NCI-H1092 (cell line): ENCODE measurements around the gene POU2F1.

ENCODE experiments used
- DNase-seq: peaks from one replicate; lab custom pipeline; 2025; lab: John Stamatoyannopoulos, UW

The POU2F1 gene

GRCh38 chr1:167367705-167368104 lies 147.0 kb downstream of the POU2F1 start:
- no peak for DNase-seq

DNA sequence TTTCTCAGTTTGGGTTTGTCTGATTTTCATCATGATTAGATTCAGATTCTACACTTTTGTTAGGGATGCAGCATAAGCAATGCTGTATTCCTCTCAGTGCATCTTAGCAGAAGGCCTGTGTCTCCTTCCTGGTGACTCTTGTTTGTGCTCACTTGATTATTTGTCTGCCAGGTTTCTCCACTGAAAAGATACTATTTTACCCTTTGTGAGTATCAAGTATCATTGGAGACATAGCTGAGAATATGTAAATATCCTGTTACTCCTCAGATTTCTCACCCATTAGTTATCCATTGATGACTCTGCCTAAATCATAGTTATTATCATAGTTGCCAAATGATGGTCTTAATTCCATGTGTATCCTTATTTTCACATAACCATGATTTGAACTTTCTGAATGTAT lies 148.5 kb downstream of the POU2F1 start:
- no peak for DNase-seq

DNA sequence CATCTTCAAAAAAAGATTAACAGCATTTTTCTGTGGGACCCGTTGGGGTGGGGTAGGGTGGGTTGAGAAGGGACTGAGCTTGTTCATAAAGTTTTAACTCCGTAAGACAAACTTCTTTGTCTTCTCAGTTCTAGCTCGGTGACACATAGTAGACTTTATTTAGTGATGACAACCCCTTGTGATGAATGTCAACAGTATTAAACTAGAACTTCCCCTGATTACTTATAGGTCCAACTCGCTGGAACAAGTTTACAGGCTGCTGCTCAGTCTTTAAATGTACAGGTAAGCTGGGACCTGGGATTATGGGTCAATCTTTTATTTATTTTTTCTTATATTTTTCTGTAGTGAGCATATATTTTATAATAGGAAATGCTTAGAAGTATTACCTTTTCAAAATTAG lies 149.2 kb downstream of the POU2F1 start:
- no peak for DNase-seq

- peak; percentile 16 for DNase-seq
Observed at GRCh38 chr1:167371030-167371429, 150.3 kb downstream of the POU2F1 start.

DNA sequence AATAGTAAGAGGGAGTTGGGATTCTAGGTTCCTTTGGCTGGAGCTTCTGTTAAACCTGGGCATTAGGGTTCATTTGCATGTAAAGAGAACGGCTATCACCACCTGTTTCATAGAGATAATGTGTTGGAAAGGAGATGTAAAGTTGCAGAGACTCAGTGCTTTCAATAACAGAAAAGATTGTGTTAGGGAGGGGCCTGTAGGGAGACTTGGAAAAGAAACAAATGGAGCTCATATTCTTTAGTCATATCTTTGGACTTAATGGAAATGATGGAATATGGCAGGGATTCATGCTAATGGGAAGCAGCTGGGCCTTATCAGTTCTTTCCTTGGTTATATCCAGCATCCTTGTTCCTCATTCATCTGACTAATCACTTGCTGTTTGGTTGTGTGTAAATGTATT lies 152.7 kb downstream of the POU2F1 start:
- no peak for DNase-seq

DNA sequence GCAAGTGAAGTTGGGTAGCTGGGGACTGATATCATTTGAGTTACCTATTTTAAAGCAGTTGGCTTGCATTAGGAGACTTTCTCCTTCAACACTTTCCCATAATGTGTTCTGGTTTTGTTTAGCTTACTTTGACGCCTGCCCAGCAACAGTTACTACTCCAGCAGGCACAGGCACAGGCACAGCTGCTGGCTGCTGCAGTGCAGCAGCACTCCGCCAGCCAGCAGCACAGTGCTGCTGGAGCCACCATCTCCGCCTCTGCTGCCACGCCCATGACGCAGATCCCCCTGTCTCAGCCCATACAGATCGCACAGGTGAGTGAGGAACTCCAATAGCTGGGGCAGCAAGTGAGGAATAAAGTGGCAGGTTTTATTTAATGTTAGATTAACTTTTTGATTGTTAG lies 153.3 kb downstream of the POU2F1 start:
- no peak for DNase-seq

- DNase-seq = no peak
Observed at GRCh38 chr1:167375949-167376348, 155.3 kb downstream of the POU2F1 start.

DNA sequence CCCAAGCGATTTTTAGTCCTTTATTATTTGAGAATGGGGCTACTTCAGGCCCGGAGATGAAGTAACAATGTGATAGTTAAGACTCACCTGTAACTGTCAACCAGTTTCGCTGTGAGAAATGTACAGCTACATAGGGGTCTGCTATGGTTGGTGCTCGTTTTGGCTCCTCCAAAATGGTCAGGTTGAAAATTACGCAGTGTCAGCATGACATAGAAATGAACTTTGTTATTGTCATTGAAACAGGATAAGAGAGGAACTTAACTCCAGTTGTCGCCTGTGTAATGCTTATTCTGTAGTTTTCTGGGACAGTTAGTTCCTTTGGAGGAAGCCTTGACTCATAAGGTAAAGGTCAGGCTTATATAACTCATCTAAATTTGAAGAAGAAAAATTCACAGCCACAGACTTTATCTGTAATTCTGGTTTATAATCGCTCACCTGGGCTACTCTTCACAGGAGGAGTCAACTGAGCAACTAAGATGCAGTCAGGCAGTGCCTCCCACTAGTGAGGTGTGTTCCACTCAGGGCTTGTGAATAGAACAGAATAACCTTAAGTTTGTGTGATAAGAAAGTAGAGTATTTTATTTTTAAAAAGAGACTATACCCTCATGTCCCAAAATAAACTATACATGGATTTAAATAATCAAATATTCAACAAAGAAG lies 166.7 kb downstream of the POU2F1 start:
- DNase-seq = no peak

- DNase-seq = no peak
Observed at GRCh38 chr1:167388976-167389375, 168.3 kb downstream of the POU2F1 start.

GRCh38 chr1:167392200-167392696 lies 171.6 kb downstream of the POU2F1 start:
- DNase-seq = no peak

GRCh38 chr1:167400359-167400953 lies 179.8 kb downstream of the POU2F1 start:
- DNase-seq = no peak

- DNase-seq = peak; percentile 21
Observed at GRCh38 chr1:167401260-167401873, 180.7 kb downstream of the POU2F1 start.

DNA sequence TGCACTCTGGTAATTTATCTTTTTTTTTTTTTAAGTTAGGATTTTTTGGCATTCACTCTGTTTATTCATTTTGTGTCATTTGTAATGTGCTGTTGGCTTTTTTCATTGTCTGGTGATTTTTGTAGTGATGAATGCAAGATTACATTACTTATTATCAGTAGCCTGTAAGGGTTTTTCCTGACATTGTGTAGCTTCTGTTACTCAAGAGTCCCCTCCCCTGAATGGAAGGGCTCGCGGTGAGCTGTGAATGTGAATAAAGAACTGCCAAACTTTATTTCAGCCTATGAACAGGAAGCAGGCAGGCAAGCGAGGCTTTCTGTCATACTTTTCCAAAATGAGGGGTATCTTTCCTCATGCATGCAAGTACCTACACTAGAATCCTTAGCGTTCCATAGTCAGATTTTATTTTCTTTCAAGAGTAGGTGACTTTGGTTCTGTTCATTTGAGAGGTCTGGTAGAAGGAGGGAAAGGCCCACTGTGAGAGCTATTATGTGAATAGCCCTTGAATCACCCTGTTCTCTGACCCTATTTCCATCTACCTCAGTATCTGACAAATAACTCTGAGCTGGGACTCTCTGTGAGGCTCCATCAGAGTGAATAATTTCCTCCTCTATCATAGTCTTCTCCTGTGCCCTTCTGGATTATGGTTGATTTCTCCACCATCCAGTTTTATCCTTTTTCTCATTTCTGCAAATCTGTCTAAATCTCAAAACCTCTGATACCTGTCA lies 183.6 kb downstream of the POU2F1 start:
- DNase-seq = no peak

DNA sequence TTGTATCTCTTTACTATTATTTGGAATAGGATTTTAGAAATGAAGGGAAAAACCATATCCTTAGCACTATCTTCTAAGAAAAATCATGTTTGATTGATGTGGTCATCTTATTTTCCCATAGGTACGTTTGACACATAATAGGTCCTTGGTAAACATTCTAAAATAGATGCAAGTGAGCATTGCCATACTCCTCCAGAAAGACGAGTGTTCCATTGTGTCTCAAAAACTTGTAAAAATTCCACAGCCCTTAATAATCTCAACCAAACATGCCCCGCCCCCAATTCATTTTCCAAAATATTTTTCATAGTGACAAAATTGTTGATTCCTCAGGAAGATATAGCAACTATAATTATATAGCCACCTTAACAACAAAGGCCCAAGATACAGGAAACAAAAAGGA lies 184.2 kb downstream of the POU2F1 start:
- DNase-seq = no peak

GRCh38 chr1:167408355-167408754 lies 187.7 kb downstream of the POU2F1 start:
- DNase-seq = no peak

- DNase-seq = no peak
Observed at GRCh38 chr1:167409183-167409582, 188.5 kb downstream of the POU2F1 start.

DNA sequence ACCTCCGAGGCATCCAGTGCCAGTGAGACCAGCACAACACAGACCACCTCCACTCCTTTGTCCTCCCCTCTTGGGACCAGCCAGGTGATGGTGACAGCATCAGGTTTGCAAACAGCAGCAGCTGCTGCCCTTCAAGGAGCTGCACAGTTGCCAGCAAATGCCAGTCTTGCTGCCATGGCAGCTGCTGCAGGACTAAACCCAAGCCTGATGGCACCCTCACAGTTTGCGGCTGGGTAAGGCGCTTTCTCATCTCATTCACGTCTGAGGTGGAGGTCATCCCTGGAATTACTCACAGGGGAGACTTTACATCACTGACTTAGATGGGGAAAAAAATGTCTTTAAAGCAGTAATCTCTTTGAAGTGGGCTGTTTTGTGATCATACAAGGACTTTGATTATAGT lies 191.4 kb downstream of the POU2F1 start:
- DNase-seq = peak; percentile 30

GRCh38 chr1:167412920-167413319 lies 192.2 kb downstream of the POU2F1 start:
- DNase-seq = no peak

- DNase-seq = no peak
Observed at GRCh38 chr1:167413328-167413727, 192.6 kb downstream of the POU2F1 start.

- no peak for DNase-seq
Observed at GRCh38 chr1:167416506-167416905, 195.8 kb downstream of the POU2F1 start.

- no peak for DNase-seq
Observed at GRCh38 chr1:167418391-167418790, 197.7 kb downstream of the POU2F1 start.

GRCh38 chr1:167419245-167419644 lies 198.6 kb downstream of the POU2F1 start:
- DNase-seq = no peak

DNA sequence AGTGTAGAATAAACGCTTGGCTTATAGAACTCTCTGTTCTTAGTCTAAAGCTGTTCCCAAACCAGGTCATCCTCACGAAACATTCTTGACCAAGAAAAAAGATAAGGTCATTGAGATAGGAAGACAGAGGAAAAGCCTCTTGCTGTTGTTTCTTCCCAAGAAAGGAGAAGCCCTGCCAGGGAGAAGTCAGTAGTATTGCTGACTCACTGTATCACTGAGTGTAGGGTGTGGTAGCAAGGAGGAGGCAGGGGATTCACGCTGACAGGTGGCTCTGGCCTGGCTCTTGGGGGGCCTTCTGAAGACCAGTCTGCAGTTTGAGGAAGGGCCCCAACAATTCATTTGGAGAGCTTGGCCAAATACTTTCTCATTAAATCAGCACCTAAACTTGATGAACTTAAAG lies 199.8 kb downstream of the POU2F1 start:
- no peak for DNase-seq
